Measurements from ENCODE around the gene CASZ1. TPM values are rescaled to one million over a fixed set of nuclear protein-coding genes. Genes with fewer than 3 reads are reported as not detected.

The CASZ1 gene
- total RNA-seq, 4 donors from 2014 or later: 0.88 to 6.8 (median 1.7) TPM

- no peak for TF ChIP-seq CTCF (IDR thresholded peaks at IDR 0.05; ENCODE audit: low read depth)
Observed at GRCh38 chr1:10713614-10714013, 82.8 kb downstream of the CASZ1 start.

GRCh38 chr1:10712568-10713362, 83.7 kb downstream of the CASZ1 start:
- no peak for TF ChIP-seq CTCF (IDR thresholded peaks at IDR 0.05; ENCODE audit: low read depth)

DNA sequence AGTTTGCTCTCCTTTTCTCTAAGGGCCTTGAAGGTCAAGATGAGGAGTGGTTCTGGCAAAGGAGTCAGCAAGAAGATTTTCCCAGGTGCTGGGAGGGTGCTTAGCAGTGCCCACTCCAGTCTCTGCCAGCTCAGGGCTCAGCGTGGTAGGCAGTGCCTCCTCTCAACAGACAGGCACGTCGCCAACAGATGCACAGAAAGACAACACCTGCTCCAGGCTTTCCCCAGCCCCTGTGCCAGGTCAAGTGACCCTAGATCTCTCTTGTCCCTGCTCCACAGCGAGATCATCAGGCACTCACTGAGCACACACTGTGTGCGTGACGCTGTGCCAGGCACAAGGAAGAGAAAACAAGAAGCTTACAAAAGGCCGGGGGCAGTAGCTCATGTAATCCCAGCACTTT, 86.0 kb downstream of the CASZ1 start:
- TF ChIP-seq CTCF (IDR thresholded peaks at IDR 0.05; ENCODE audit: low read depth): no peak

GRCh38 chr1:10709646-10710045, 86.8 kb downstream of the CASZ1 start:
- no peak for TF ChIP-seq CTCF (IDR thresholded peaks at IDR 0.05; ENCODE audit: low read depth)

- TF ChIP-seq CTCF (IDR thresholded peaks at IDR 0.05; ENCODE audit: low read depth): no peak
Observed at GRCh38 chr1:10709165-10709564, 87.3 kb downstream of the CASZ1 start.

- TF ChIP-seq CTCF (IDR thresholded peaks at IDR 0.05; ENCODE audit: low read depth): no peak
Observed at GRCh38 chr1:10708757-10709156, 87.7 kb downstream of the CASZ1 start.

DNA sequence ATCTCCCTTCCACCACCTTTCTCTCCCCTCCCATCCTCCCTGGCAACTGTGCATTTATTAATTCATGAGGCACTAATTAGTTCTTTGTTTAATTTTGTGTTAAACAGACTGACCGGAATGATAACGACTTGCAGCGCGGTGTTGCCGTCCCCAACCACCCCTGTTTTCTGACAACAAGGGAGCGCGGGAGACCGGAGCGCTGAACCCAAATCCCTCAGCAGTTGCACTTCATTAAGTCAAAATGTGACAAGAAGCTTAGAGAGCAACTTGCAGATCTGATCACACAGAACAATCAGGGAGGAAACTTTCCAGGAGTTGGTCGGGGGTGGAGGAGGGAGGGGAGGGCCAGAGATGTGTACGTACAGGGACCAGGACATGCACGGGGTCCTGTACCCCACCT, 89.2 kb downstream of the CASZ1 start:
- no peak for TF ChIP-seq CTCF (IDR thresholded peaks at IDR 0.05; ENCODE audit: low read depth)
